Ecto neural progenitor cell (in vitro differentiated cells): Measurements from ENCODE around the gene RAPGEF1.
A peak's percentile ranks its signal among the peaks of the same experiment; 100 is the strongest.
"Not testable (repeated sequence)": the region's sequence is repeated elsewhere in the genome, so short reads cannot be mapped to it uniquely, and the experiment has no call there.

ENCODE experiments used
- DNase-seq: peaks from one replicate; pipeline ENCODE4 v3.0.0-alpha.2; 2018; ENCODE audit warnings: low spot score

Gene RAPGEF1

DNA sequence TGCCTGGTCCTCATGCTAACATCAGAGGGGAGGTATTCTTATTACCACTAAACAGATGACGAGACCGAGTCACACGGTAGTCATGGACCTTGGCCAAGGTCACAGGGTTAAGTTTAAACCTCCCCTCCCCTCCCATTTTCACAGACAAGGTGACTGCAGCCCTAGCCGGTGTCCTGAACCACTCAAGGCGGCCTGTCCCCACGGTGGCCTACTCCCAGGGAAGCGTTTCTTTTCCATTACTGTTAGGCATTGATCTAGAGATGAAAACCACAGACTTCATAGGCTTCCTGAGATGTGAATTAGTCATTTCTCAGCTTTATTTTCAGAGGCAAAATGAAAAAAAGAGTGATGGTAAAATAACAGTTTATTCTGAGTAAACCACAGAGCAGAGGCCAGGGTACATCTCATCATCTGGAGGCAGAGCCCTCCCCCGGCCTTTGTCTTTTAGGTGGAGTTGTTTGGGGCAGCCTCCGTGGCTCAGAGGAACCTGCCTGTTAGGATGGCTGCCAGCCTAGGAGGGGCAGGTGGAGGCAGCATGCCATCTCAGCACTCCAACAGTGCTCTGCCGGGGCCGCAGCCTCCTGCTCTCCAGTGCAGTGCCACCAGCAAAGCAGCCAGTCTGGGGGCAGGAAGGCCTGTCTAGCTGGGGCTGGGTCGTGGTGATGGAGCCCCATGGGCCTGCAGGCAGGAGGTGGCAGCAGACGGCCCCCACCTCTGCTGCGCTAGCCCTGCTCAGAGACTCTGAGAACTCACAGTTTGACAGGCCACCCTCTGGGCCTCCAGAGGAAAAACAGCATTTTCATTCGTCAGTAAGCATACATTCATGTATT, 71.2 kb downstream of the RAPGEF1 start:
- DNase-seq: no peak

DNA sequence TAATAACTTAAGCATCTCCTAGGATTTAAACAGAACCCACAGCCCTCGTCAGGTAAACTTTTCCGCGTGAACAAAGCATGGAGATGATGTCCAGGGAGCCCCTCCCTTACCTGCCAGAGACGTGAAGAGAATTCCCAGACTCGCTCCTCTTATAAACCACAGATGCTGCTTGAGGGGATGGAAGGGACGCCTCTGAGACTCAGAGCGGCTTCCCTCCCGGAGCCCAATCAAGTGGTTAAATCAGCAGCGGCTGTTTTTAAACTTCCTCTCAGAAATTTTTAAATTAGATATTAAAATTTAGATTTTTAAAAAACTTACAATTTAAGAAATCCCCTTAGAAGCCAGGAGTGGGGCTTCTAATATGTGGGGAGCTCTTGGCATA, 71.8 kb downstream of the RAPGEF1 start:
- no peak for DNase-seq

DNA sequence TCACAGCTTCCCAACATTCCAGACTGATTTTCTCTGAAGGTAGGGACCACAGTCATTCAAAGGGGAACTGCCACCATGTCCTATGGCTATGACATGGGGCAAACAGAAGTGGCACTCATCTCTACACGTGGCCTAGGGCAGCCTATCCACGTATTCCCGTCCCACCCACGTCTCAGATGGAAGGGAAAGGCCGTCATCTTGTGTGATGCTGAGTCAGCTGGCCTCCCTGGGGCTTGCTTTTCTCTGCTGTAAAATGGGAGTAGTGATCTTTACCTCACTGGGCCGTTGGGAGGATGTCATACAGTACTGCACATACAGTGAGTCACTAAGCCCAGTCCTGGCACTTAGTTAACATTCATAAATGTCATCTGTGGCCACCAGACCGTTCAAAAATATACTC, 72.3 kb downstream of the RAPGEF1 start:
- no peak for DNase-seq

DNA sequence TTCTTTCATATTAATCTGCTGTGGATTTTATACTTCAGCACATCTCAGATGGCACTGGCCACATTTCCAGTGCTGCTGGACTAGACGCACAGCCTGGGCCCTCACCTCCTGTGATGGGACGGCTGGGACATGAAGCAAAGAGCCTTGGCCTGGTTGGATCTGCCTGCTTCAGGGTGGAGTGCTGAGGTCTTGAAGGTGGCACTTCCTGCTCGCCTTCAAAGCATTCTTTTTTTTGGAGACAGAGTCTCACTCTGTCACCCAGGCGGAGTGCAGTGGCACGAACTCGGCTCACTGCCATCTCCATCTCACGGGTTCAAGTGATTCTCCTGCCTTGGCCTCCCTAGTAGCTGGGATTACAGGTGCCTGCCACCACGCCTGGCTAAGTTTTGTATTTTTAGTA, 73.1 kb downstream of the RAPGEF1 start:
- DNase-seq: peak; percentile 22

DNA sequence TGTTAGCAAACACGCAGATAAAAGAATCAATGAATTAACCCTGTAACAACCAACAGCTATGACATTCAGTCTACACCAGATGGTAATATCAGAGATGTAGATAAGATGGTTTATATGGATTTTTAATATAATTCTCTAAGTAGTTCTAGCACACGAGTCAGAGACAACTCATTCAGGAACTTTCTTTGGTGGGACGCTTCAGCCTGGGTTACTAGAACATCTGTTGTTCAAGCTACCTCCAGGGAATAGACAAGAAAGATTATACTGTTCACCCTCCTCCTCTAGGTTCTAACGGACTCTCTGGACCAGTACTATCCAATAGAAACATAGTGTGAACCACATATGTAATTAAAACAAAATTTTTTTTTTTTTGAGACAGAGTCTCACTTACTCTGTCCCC, 73.8 kb downstream of the RAPGEF1 start:
- DNase-seq: no peak

DNA sequence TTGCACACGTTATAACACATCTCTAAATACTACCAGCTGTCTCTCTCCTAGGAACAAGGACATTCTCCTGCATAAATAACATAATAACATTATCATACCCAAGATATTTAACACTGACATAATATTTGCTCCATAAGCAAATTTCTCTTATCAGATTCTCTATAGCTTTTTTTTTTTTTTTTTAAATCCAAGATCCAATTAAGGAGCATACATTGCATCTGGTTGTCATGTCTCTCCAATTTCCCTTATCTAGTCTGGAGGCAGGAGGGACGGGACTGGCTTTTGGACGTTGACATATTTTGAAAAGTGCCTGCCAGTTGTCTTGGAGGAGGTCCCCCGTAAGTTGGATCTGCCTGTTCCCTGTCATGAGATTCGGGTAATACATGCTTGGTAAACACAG, 76.6 kb downstream of the RAPGEF1 start:
- no peak for DNase-seq

DNA sequence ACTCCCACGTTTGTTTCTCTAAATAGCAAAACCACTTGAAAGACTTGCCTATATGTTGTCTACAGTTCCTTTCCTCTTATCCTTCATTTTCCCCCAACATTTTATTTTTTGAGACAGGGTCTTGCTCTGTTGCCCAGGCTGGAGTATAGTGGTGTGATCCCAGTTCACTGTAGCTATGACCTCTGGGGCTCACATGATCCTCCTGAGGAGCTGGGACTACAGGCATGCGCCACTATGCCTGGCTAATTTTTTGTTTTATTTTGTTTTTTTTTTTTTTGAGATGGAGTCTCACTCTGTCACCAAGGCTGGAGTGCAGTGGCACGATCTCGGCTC, 77.6 kb downstream of the RAPGEF1 start:
- DNase-seq: not testable (repeated sequence)

DNA sequence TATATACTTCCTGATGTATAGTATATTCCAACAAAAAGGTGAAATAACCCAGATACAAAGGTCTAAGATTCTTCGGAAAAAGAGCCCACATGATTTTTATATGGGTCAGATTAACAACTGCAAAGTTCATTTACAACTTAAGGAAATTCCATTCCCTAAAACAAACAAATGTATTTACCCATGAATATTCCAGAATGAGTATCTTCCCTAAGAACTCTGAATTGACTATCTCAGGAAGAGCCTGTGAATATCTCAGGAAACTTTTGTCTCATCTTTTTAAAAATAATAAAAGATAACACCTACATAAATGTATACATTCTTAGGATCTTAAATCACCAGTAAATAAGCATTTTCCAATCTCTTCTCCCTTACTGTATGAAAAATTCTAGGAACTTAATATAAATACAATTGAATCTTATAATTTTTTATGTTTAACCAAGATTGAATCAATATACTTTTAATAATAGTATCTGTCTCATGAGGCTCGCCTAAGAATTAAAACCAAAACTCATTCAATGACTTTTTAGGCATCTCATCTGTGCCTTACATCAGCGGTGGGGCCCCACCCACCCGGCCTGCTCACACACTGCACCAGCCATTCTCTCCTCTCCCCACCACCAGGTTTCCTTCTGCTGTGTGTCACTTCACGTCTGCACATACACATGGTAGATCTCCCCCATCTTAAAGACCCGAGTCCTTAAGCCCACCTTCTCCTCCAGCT, 78.1 kb downstream of the RAPGEF1 start:
- no peak for DNase-seq

DNA sequence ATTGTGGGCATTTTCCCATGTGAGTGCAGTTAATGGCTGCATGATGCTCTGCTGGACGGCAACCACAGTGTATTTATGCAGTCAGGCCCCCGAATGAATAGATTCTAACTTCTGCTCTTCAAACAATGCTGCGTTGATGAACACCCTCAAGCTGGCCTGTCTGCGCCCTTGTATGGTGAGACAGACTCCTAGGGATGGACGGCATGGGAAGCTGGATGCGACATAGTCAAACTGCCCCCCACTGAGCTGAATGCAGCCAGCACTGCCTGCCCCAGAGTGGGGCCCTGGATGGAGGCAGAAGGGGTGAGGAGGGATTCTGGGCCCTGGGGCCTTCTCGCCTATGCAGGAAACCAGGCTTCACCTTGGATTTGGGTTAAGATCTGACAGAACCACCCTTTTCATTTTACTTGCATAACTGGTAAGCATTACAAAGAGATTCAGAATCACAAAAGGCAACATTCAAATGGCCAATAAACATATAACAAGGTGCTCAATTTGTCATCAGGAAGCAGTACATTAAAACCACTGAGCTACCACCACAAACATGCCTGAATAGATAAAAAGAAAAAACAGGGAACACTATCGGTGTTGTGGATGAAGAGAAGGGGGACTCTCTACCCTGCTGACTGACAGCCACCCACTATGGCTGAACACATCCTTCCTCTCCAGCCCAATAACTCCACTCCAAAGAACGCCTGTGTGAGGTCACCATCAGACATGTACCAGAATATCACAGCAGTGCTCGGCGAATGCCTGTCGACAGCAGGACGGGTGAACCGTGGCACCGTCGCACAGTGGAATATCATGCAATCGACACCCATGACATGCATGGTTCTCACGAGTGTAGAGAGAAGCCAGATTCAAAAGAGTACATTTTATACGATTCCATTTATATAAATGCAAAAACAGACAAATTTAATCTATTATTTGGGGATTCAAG, 79.1 kb downstream of the RAPGEF1 start:
- no peak for DNase-seq

DNA sequence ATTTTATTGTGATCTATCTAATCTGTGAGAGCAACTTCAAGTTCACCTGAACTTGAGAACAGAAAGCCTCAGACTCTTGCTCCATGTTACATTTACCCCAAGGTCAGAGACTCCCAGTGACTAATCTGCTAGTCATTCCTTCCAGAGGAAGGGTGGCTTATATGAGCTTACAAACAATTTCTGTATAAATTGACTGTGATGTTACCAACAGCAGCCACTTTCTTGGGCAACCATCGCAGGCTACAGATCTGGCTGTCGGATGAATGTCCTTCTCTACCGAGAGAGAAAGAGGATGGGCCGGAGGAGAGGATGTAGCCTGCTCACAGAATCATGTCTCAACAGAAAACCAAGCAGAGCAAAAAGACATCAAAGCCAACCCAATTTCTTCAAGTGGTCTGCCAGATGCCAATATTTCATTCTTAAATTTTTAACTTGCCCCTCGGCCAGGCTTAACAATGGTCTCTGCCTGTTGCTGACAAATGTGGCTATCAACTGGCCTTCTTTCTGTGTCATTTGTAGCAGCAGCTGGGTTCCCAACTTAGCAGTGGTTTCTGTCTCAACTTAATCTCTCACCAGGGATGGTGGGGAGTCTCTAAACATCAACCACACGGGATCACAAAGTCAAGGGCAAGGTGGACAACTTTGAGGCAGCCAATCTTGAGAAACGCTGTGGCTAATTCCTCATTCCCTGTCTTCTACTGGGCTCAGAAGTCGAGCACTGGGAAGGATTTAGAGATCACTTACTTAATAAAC, 81.3 kb downstream of the RAPGEF1 start:
- DNase-seq: no peak

DNA sequence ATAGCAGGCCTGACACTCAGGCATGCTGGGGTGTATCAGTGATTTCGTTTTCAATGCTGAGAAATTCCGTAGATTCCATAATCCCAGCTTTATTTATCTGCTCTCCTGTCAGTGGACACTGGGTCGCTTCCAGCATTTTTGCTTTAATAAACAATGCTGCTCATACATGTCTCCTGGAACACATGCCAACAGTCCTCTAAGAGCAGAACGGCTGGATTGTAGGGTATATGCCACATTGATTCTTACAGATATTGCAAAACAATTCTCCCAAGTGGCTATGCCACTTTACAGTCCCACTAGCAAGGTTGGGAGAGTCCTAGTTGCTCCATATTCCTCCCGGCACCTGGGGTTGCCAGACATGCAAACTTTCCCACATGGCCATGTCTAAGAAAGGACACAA, 81.9 kb downstream of the RAPGEF1 start:
- DNase-seq: no peak

DNA sequence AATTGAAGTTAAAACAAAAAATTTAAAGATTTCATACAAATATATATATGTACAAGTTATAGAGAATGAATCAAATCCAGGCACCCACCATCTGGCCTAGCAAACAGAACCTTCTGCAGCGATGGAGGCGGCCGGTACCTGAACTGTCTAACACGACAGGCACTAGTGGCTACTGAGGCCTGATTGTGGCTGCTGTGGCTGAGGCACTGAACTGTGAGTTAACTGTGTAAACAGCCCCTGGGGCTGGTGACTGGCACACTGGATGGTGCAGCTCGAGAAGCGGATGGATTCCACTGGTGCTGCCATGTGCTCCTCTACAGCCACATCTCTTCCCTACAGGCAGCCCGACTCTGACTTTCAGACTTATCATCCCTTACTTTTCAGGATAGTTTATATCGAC, 82.4 kb downstream of the RAPGEF1 start:
- no peak for DNase-seq

DNA sequence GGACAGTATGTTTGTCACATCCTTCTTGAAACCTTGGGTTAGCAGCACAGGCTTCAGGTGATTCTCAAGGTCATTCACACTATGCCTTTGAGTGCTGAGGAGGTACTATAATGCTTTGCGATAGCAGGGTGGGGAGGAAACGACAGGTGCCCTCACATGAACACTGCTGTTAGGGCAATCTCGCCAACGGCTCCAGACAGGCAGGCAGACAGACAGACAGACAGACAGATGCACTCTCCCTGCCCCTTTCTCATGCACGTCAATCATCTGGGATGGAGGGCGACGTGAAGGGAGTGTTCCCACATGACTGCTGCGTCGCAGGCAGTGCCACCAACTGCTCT, 82.9 kb downstream of the RAPGEF1 start:
- DNase-seq: no peak

DNA sequence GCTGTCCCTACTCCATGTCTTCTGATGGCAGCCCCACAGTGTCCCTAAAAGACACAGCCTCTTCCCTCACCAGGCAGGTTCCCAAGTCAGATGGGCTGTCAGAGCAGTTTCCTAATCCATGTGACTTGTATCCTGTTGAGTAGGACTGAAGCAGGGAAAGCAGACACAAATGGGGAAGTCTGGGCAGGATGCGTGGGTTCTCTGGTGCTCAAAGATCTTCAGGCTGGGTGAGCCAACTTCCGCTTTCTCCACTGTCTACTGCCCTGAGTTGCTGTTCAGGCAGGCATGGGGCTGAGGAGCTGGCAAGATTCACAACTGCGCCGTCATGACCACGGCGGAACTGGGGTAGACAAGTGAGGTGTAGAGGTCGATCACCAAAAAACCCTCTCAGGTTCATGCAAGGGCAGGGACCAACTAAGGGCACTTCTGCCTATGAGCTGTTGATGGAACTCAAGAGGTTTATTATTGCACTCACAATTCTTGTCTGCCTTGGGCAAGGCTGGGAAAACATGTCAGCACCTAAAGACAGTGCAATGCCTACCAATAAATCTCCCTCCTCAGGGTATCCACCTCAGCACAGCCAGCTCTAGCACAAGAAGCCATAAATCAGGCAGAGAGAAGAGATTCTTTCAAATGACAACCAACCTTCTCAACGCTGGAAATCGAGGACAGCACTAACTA, 83.4 kb downstream of the RAPGEF1 start:
- DNase-seq: no peak

DNA sequence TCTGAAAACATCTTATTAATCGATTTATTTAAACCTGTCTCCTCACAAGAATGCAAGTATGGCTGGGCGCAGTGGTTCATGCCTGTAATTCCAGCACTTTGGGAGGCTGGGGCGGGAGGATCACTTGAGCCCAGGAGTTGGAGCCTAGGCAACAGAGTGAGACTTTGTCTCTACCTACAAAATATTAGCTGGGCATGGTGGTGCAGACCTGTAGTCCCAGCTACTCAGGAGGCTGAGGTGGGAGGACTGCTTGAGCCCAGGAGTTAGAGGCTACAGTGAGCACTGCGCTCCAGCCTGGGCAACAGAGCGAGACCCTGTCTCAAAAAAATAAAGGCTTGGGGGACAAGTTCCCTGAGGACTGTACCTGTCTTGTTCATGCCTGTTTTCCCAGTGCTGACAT, 85.5 kb downstream of the RAPGEF1 start:
- not testable (repeated sequence) for DNase-seq

DNA sequence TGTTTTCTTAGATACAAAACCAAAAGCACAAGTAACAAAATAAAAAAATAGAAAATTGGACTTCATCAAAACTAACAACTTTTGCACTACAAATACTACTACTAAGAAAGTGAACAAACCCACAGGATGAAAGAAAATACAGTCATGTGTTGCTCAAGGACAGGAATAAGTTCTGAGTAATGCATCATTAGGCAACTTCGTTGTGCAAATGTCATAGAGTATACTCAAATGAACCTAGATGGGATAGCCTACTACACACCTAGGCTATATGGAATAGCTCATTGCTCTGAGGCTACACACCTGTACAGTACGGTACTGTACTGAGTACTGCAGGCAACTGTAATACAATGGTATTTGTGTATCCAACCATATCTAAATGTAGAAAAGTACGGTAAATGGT, 88.3 kb downstream of the RAPGEF1 start:
- DNase-seq: no peak

DNA sequence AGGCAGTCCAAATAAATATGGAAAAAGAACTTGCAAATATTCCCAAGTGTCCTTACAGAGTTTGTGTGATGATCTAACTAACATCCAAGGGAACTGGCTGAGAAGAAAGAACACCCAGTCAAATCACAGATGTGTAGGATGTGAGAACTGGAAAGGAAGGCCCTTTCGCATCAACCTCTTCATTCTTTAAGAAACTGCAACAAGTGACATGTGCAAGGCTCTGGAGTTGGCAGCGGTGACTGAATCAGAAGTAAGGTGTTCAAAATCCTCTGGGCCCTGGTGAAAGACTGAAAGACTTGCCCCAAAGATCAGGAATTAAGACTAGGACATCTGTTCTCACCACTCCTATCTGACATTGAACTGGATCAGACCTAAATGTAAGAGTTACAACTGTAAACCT, 88.7 kb downstream of the RAPGEF1 start:
- no peak for DNase-seq

DNA sequence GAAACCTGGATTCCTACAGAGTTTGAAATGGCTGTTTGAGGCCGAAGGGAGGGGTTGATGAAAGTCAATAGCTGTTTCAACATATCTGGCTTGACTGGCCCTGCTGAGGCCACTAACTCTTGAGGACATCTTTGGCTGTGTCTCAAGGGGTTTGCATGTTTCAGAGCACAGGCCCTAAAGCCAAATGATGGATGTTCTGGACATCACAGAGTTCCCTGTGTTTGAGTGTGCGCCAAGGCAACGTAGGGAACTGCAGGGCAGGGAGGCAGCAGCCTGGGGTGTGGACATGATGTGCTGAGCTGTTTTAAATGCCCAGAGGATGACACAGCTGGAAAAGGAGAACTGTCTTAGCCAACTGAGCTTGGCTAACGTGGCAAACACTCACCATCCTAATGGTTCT, 89.6 kb downstream of the RAPGEF1 start:
- DNase-seq: no peak

DNA sequence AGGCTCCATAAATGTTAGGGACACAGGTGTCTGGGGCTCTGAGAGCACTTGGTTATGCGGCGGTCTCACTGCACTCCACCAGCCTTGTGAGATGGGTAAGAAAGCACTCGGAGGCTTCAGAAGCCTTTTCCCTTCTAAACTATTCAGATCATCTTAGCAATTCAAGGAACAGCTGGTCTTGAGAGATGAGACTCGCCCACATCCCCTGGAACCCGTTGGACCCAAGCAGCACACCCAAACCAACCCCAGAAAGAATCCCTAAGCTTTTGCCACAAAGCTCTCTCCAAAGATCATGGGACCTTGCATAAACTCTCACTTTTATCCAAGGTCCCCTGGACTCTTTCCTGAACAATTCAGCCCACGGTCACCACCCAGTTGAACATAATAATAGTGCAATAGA, 90.2 kb downstream of the RAPGEF1 start:
- DNase-seq: no peak

DNA sequence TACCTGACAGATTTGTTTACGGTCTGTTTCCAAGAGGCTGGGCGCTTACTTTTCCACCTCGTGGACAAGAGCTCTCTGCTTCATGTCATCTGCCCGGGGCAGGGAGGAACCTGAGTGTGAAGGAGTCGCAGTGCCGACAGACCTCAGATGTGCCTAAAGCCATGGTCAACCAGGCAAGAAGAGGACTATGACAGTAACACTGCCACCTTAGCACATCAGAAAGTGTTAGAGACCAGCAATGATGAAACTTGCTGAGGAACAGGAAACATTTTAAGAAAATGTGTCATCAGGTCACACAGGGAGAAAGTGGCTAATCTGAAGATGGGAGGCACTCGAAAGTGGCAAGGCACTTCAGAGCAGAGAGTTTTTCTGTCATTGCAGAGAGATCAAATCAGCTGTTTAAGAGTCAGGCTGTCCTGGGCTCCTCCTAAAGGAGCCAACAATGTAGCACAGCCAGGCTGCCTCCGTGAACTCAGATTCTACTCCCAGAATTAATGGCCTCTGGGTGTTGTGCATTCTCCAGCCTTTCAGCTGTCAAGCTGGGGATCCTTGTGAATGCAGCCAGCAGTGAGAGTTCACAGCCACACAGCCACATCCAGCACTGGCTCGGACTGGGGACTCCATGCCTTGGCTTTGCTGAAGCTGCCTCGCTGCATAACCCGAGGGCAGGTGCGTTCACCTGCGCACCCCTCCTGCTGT, 94.6 kb downstream of the RAPGEF1 start:
- no peak for DNase-seq
